Loucy (cell line): Measurements from ENCODE around the gene CWH43.
"Not testable (repeated sequence)": the region's sequence is repeated elsewhere in the genome, so short reads cannot be mapped to it uniquely, and the experiment has no call there.

Experiments
- CTCF ChIP-seq: fragments of 200-600 bp; sonication (generic); conservative IDR thresholded peaks from 2 replicates; pipeline ENCODE4 v1.5.1; 2014; ENCODE audit warnings: mild to moderate bottlenecking, antibody characterized with exemption, low read length
- EZH2phosphoT487 ChIP-seq: fragments of 200-600 bp; IDR thresholded peaks from 2 replicates; pipeline ENCODE4 v1.6.1; 2018; ENCODE audit warnings: antibody characterized with exemption, mild to moderate bottlenecking, moderate library complexity, borderline replicate concordance

GRCh38 chr4:49096627-49097026 lies 110.6 kb downstream of the CWH43 start:
- TF ChIP-seq CTCF, EZH2phosphoT487: not testable (repeated sequence)
